Renal cortex interstitium (tissue), 11 donors: ENCODE data around the gene NGDN. TPM values are rescaled to one million over a fixed set of nuclear protein-coding genes. Genes with fewer than 3 reads are reported as not detected.

Source experiments
- DNase-seq, 11 donors: peaks; one replicate each; pipeline ENCODE4 v3.0.0-alpha.2; 2013; ENCODE audit warnings: low read depth in 9 of 11, low spot score in 4 of 11; ENCODE audit errors: extremely low read depth in 1 of 11
- polyA plus RNA-seq, 3 donors: library from polyadenylated mRNA; unstranded; fragments of 120-200 nt; gene quantifications; one replicate each; pipeline ENCODE4 v1.2.1, GENCODE V29; 2013; ENCODE audit not compliant: insufficient read length in 3 of 3

NGDN gene
- polyA plus RNA-seq, 3 donors = 60.8 to 69.8 (median 63.8) TPM

DNA sequence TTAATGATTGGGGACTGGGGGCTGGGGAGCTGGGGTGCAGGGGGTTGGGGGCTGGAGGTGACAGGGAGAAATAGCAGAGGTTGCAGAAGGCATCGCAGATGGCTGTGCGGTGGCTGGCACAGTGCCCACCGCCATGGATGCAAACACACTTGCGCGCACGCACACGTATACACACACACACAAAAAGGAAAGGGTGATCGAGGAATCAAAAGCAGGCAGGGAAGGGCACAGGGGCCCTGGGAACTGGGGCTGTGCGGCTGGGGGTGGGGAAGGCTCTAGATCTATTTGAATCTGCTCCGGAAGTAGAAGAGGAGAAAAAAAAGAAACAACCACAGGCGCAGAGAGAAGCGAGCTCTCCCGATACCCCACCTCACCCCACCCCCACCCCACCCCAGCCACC, 42.7 kb downstream of the NGDN start:
- DNase-seq = no peak

DNA sequence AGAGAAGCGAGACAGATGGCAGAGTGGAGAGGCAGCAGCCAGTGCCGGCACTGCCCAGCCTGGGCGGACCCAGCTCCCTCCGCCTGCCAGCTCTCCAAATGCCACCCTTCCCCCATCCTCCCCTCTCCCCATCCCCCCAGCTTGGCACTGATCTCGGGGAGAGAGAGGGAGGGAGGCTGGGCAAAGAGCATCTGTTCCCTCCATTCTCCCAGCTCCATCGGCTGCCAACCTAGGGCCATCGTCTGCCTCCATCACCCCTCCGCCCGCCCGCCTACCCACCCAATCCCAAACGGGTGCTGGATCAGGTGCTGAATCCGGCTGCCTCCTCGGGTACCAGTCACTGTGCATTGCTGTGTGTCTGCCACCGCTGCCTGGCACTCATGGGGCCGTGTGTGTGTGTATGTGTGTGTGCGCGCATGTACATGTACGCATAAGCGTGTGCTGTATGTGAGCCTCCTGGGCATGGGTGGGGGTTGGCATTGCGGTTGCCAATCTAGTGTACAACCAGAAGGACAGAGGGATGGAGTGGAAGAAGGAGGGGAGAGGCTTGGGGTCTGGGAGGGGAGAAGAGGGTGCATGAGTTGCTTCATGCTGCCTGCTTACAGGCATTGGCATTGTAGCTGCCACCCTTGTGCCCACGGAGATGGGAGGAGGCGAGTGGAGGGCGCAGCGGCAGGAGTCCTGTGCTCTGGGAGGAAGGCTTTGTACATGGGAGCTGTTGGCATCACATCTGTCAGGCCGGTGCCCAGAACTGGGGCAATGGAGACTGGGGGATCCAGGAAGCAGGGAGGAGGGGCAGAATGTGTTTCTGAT, 43.7 kb downstream of the NGDN start:
- DNase-seq = no peak

DNA sequence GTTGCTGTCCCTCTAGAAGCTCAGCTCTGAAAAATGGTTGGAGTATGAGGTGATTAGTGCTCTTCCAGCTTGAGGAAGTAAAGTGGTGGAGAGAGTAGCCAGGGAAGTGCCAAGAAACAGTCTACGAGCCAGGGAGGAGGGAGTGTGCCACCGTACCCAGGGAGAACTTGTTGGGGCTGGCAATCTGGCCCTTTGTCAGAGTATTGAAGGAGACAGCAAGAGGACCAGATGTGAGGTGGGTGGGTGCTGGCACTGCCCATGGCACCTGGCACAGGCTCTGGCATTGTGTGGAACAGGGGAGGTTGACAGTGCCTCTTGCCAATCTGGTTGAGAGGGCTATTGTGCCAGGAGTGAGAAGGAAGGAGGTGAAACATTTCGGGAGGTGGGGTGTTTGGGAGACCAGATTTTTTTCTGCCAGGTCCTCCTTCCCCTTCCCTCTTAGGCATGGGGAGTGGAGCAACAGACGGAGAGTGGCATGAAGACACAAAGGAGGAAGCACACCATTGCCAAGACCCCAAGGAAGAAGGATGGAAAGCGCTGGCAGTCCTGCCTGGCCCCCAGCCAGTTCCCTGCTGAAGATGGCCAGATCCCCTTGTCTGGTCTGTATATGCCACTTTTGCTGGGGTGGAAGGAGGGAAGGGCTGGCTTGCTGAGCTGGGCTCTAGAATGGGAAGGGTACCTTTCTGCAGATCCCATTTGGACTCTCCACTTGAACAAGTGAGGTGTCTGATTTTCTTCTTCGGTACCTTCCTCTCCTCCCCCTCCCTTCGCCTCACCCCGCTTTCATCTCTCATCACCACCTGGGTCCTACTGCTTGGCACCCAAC, 44.5 kb downstream of the NGDN start:
- DNase-seq = no peak

DNA sequence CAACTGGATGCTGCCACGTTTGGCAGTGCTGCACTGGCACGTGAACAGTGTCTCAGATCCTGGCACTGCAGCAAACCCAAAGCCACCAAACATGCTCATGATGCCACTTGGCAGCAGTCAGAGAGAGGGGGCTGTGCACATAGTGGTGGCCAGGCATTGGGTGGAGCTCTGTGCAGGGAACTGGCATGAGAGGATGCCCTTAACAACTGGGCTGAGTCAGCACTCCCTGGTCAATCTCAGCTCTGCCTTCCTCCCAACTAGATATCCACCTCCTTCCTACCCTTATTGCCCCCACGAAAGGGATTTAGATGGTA, 45.1 kb downstream of the NGDN start:
- DNase-seq = no peak

- no peak for DNase-seq
Observed at GRCh38 chr14:23517650-23518326, 48.3 kb downstream of the NGDN start.

GRCh38 chr14:23518709-23519108, 49.2 kb downstream of the NGDN start:
- no peak for DNase-seq

DNA sequence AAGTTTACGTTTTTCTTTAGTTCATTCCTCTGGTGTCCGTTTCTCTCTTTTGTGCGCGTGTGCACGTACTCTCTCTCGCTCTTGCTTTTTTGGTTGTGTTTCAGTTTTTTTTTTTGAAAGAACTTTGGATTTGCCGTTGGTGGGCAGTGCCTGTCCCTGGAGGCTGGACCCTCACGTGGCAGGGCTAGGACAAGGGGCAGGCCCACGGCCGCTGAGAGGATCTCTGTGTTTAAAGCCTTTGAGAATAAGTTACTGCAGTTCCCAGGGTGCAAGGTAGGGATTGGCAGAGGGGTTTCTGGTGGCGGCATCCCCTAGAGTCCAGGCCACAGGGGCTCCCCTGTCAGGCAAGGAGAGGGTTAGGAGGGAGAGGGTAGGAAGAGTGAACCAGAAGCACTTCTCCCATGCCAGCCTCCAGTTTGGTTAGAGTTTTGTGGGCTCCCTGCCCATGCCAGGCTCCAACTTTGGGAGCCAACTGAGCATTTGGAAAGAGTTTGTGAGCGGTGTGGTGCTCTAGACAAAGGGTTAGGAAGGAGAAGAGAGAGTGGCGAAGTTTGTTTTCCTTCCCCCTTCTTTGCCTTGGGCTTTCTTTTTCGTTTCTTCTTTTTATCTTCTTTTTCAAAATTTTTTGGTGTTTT, 51.5 kb downstream of the NGDN start:
- DNase-seq = no peak

DNA sequence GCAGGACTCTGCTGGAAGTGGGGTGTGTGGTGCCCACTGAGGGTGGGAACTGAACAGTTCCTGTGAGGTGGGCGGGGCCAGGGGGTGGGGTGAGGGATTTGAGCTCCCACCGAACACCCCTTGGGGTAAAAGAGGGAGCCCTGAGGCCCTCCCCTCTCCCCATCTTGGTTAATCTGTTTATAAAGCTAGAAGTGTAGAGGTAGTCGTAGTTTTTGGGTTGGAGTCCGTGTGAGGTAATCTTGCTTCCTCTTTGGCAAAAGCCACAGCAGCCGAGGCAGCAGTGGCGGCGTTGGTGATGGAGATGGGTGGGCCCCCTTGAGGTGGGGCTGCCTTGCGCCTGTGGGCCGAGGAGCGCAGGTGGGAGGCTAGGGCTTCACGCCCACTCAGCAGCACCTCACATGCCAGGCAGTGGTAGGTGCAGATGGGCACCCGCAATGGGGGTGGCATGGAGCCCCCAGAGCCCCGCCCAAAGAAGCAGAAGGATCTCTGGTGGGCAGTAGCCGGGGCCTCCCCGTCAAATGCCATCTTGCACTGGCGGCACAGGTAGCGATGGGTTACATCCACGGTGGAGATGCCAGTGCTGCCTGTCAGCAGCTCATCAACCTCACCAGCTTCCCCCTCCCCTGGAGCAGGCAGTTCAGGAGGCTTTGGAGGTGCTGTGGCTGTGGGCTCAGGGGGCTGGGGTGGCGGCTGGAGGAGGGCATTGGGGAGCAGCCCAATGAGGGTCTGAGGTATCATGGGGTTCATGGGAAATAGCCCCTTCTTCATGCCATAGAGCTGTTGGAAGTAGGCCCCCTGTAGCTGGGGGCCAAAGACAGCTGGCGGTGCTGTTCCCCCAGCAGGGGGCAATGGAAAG, 52.5 kb downstream of the NGDN start:
- no peak for DNase-seq

GRCh38 chr14:23522643-23523198, 53.2 kb downstream of the NGDN start:
- DNase-seq = no peak

DNA sequence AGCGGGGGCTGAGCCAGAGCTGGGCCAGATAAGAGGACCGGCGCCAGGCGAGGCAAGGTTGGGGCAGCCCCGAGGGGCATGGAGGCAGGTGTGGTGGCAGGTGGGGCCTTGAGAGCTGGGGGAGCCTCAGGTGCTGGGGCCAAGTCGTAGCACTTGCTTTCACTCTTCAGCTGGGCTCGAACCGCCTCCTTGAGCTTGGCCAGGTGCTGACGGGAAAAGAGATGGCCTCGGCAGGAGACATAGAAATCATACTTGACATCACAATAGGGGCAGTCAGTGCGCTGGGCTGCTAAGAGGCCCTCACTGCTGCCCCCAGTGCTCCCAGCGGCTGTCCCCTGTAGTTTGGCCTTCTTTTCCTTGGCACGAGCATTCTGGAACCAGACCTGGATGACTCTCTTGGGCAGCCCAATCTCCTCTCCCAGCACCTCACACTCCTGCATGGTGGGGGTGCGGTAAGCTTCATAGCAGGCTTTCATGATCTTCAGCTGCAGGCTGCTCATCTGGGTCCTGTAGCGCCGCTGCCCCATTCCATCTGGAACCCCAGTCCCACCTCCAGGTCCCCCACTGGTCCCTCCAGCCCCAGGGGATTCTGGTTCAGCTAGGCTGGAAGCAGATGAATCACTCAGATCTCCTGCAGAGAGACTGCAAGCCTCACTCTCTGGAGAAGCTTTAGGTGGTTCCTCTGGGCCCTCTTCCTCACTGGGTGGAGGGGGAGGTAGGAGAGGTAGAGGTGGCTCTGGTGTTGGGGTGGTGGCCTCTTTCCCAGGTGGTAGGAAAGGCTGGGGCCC, 53.9 kb downstream of the NGDN start:
- DNase-seq = no peak

- no peak for DNase-seq
Observed at GRCh38 chr14:23524954-23525353, 55.5 kb downstream of the NGDN start.

DNA sequence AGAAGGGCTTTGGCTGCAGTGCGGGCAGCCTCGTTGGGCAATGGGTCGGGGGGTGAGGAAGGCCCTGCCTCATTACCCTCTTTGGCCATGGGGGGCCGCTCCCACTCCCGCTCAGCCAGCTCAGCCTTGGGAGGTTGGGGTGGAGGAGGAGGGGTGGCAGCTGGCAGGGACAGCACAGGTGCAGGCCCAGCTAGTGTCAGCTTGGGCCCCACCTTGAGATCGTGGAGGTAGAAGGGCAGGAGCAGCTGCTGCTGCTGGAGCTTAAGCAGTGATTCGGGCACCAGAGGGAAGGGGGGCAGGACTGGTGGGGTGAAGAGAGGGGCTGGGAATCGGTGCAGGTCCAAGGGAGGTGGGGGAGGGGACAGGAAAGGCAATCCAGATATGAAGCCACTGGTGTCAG, 56.1 kb downstream of the NGDN start:
- DNase-seq = no peak

Other genes starting within 250 kb of the NGDN start
- 1 to 10 TPM; 1.0 to 1.8 (median 1.1) TPM for gene RNF212B, start 231.8 kb upstream of the NGDN start, polyA plus RNA-seq
- gene HOMEZ, start 183.6 kb upstream of the NGDN start, polyA plus RNA-seq = 10 to 100 TPM; 27.8 to 29.8 (median 27.9) TPM
- gene PPP1R3E, start 166.8 kb upstream of the NGDN start, polyA plus RNA-seq = 10 to 100 TPM; 23.1 to 37.8 (median 28.2) TPM
- gene BCL2L2, start 162.9 kb upstream of the NGDN start, polyA plus RNA-seq = 10 to 100 TPM; 41.3 to 49.8 (median 41.7) TPM
- gene PABPN1, start 148.2 kb upstream of the NGDN start, polyA plus RNA-seq = 100 to 1,000 TPM; 274 to 348 (median 280) TPM
- gene SLC22A17, start 116.8 kb upstream of the NGDN start, polyA plus RNA-seq = 10 to 100 TPM; 50.0 to 79.3 (median 58.6) TPM
- gene EFS, start 104.5 kb upstream of the NGDN start, polyA plus RNA-seq = 10 to 100 TPM; 33.1 to 51.2 (median 46.6) TPM
- not detected for gene IL25, start 96.9 kb upstream of the NGDN start, polyA plus RNA-seq
- gene CMTM5, start 92.7 kb upstream of the NGDN start, polyA plus RNA-seq = 1 to 10 TPM; 1.5 to 2.8 (median 2.3) TPM
- under 1 TPM; 0.11 to 0.23 (median 0.20) TPM for gene MYH6, start 61.4 kb upstream of the NGDN start, polyA plus RNA-seq
- gene MYH7, start 34.0 kb upstream of the NGDN start, polyA plus RNA-seq = under 1 TPM; 0.19 to 0.53 (median 0.35) TPM
- 10 to 100 TPM in 1 of 3 donors, 1 to 10 TPM in 2; 7.4 to 10.1 (median 7.8) TPM for gene ZFHX2, start 82.1 kb downstream of the NGDN start, polyA plus RNA-seq
- 10 to 100 TPM; 16.1 to 19.2 (median 18.1) TPM for gene THTPA, start 86.6 kb downstream of the NGDN start, polyA plus RNA-seq
- gene AP1G2, start 98.1 kb downstream of the NGDN start, polyA plus RNA-seq = 100 to 1,000 TPM in 1 of 3 donors, 10 to 100 TPM in 2; 66.5 to 121 (median 75.3) TPM
- gene JPH4, start 109.1 kb downstream of the NGDN start, polyA plus RNA-seq = 10 to 100 TPM; 10.7 to 14.1 (median 11.6) TPM
- gene DHRS2, start 166.7 kb downstream of the NGDN start, polyA plus RNA-seq = 10 to 100 TPM; 27.7 to 30.8 (median 28.3) TPM